ENCODE results near the gene ENTR1.

The ENTR1 gene

DNA sequence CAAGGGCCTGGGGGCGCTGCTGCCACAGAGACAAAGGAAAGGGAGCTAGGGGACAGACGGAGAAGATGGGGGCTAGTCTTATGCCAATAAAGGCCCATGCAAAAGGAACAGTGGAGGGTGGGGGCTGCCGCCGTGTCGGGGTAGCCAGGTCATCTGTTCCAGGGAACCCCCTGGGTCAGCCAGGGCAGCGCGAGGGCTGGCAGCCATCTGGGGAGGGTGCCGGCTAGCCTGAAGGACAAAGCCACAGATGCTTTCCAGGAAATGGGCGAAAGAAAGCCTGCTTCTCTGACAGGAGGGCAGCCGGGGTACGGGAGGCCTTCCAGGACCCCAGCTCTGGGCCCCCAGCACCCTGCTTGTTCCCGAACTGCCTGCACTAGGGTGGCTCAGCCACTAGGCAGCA, 35.3 kb downstream of the ENTR1 start:
- Histone ChIP-seq H3K36me3 (ENCODE audit: control insufficient read depth, low read length) (peaks cover 40% of the 10 kb centered on the region; the same call in 1 of the 2 replicates), H3K27ac (ENCODE audit: low read depth, low read length) (no peak overlapping the region), H3F3A (ENCODE audit: control insufficient read depth, insufficient read depth) (no peaks in the 10 kb centered on the region), H3K9me3 (ENCODE audit: control insufficient read depth, insufficient read depth, low read length) (no peaks in the 10 kb centered on the region), H3K4me3 (ENCODE audit: low read length) (no peak overlapping the region), H3K27me3 (ENCODE audit: control insufficient read depth, low read length) (no peaks in the 10 kb centered on the region), H3K4me1 (ENCODE audit: control insufficient read depth, low read length) (0 out of 2 replicates have a peak, but pooled peaks cover 5% of the 10 kb centered on the region), H4K20me1 (ENCODE audit: control insufficient read depth, insufficient read depth, low read depth, low read length) (no peaks in the 10 kb centered on the region), H3K9me2 (replicated peaks; ENCODE audit: control insufficient read depth, low read length) (no peaks in the 10 kb centered on the region), H3K79me2 (ENCODE audit: control insufficient read depth, low read length) (no peaks in the 10 kb centered on the region), H3K4me2 (ENCODE audit: low read length) (no peak overlapping the region)
- TF ChIP-seq EZH2phosphoT487 (IDR thresholded peaks at IDR 0.05; ENCODE audit: borderline replicate concordance, low read length), result no peak
- TF ChIP-seq, protein P1, sequence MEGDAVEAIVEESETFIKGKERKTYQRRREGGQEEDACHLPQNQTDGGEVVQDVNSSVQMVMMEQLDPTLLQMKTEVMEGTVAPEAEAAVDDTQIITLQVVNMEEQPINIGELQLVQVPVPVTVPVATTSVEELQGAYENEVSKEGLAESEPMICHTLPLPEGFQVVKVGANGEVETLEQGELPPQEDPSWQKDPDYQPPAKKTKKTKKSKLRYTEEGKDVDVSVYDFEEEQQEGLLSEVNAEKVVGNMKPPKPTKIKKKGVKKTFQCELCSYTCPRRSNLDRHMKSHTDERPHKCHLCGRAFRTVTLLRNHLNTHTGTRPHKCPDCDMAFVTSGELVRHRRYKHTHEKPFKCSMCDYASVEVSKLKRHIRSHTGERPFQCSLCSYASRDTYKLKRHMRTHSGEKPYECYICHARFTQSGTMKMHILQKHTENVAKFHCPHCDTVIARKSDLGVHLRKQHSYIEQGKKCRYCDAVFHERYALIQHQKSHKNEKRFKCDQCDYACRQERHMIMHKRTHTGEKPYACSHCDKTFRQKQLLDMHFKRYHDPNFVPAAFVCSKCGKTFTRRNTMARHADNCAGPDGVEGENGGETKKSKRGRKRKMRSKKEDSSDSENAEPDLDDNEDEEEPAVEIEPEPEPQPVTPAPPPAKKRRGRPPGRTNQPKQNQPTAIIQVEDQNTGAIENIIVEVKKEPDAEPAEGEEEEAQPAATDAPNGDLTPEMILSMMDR (IDR thresholded peaks at IDR 0.05; ENCODE audit: low read depth, low read length, poor library complexity, severe bottlenecking), result no peak

DNA sequence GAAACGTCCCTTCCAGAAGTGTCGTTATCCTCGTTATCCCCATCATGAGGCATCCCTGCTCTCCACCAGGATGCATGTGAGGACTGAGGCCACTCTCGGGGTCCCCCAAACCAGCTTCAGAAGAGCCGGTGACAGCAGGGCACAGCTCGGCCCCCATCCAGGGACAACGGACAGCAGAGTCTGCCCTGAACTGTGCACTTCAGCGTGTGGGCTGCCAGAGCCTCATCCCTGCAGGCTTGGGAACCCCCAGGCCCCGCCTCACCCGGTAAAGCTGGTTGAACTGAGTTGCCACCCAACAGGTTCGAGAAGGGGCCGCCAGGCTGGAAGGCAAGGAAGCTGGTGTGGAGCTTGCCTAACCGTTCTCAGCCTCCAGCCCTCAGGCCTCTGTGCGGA, 36.2 kb downstream of the ENTR1 start:
- H3K9me2 ChIP-seq (replicated peaks; ENCODE audit: control insufficient read depth, low read length), result no peaks in the 10 kb centered on the region
- H4K20me1 ChIP-seq (ENCODE audit: control insufficient read depth, insufficient read depth, low read depth, low read length), result no peaks in the 10 kb centered on the region
- H3K27ac ChIP-seq (ENCODE audit: low read depth, low read length), result no peak overlapping the region
- no peaks in the 10 kb centered on the region for H3K9me3 ChIP-seq (ENCODE audit: control insufficient read depth, insufficient read depth, low read length)
- TF ChIP-seq, protein P1 (IDR thresholded peaks at IDR 0.05; ENCODE audit: low read depth, low read length, poor library complexity, severe bottlenecking), result no peak
- TF ChIP-seq EZH2phosphoT487 (IDR thresholded peaks at IDR 0.05; ENCODE audit: borderline replicate concordance, low read length), result no peak
- H3K4me1 ChIP-seq (ENCODE audit: control insufficient read depth, low read length), result 0 out of 2 replicates have a peak, but pooled peaks cover 5% of the 10 kb centered on the region
- no peak overlapping the region for H3K4me2 ChIP-seq (ENCODE audit: low read length)
- H3K36me3 ChIP-seq (ENCODE audit: control insufficient read depth, low read length), result peaks cover 32% of the 10 kb centered on the region; the same call in 1 of the 2 replicates
- no peaks in the 10 kb centered on the region for H3F3A ChIP-seq (ENCODE audit: control insufficient read depth, insufficient read depth)
- no peaks in the 10 kb centered on the region for H3K27me3 ChIP-seq (ENCODE audit: control insufficient read depth, low read length)
- H3K79me2 ChIP-seq (ENCODE audit: control insufficient read depth, low read length), result no peaks in the 10 kb centered on the region
- no peak overlapping the region for H3K4me3 ChIP-seq (ENCODE audit: low read length)

DNA sequence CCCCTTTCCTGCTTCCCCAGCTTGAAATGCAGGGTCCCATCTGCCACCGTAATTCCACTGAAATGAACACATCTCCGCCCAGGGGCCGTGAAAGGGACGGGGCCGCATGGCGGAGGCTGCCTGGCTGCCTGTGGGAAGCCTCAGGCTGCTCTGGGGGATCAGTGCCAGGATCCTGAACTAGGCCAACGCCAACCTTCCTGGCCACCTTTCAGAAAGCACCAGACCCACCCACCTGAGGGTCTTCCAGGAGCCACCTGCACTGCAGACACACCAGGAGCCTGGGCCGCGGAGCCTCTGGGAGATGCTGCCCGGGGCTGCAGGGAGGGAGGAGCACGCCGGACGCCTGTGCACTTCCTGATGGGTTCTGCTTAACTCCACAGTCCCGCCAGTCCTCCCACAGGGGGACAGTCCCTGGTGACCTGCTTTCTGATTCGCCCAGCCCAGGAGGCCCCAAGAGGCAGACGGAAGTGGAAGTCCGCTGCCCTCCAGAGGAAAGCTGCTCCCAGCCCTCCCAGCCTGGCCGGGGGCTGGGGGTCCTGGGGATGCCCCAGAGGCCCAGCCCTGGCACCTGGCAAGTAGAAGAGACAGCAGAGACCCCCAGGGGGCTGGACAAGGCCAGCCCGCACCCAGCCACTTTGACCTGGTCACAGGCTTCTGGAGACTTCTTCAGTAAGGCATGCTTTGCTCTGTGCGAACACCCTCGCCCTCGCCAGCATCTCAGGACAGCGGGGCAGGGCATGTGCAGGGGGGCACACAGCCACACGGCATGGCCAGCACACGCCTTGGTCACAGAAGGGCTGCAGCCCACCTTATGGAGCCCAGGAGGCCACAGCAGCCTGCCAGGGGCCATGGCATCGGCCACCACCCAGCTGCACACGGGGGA, 36.9 kb downstream of the ENTR1 start, which contains the start of gene CARD9:
Gene CARD9, minus strand, starts transcription at position 370 of the 883 bp plus-strand sequence. CDS start 1,591 bp downstream, outside the sequence.
- 0 out of 2 replicates have a peak, but pooled peaks cover 5% of the 10 kb centered on the region for H3K4me1 ChIP-seq (ENCODE audit: control insufficient read depth, low read length)
- H3F3A ChIP-seq (ENCODE audit: control insufficient read depth, insufficient read depth), result no peaks in the 10 kb centered on the region
- H3K27ac ChIP-seq (ENCODE audit: low read depth, low read length), result no peak within 1 kb of the TSS
- H3K79me2 ChIP-seq (ENCODE audit: control insufficient read depth, low read length), result no peaks in the 10 kb centered on the region
- H4K20me1 ChIP-seq (ENCODE audit: control insufficient read depth, insufficient read depth, low read depth, low read length), result no peaks in the 10 kb centered on the region
- no peaks in the 10 kb centered on the region for H3K9me3 ChIP-seq (ENCODE audit: control insufficient read depth, insufficient read depth, low read length)
- no peak within 1 kb of the TSS for H3K4me3 ChIP-seq (ENCODE audit: low read length)
- H3K27me3 ChIP-seq (ENCODE audit: control insufficient read depth, low read length), result no peaks in the 10 kb centered on the region
- TF ChIP-seq, protein P1 (IDR thresholded peaks at IDR 0.05; ENCODE audit: low read depth, low read length, poor library complexity, severe bottlenecking), result no peak
- no peak for TF ChIP-seq EZH2phosphoT487 (IDR thresholded peaks at IDR 0.05; ENCODE audit: borderline replicate concordance, low read length)
- peaks cover 28% of the 10 kb centered on the region; the same call in 1 of the 2 replicates for H3K36me3 ChIP-seq (ENCODE audit: control insufficient read depth, low read length)
- H3K4me2 ChIP-seq (ENCODE audit: low read length), result no peak within 1 kb of the TSS
- no peaks in the 10 kb centered on the region for H3K9me2 ChIP-seq (replicated peaks; ENCODE audit: control insufficient read depth, low read length)

Measured in DOHH2 (cell line).